HEK293 (cell line): ENCODE results near the gene KLK11.

Source experiments
- CTCF ChIP-seq: fragments of 450-650 bp; formaldehyde crosslinking; IDR thresholded peaks from 2 replicates; pipeline ENCODE4 v1.5.1; 2016; ENCODE audit warnings: missing biosample characterization, missing genetic modification characterization
- KLF16 ChIP-seq: fragments of 450-650 bp; formaldehyde crosslinking; IDR thresholded peaks from 2 replicates; pipeline ENCODE4 v1.5.1; 2017; ENCODE audit warnings: missing biosample characterization, missing genetic modification characterization
- OSR2 ChIP-seq: fragments of 450-650 bp; formaldehyde crosslinking; IDR thresholded peaks from 2 replicates; pipeline ENCODE4 v1.5.1; 2016; ENCODE audit warnings: missing biosample characterization, missing genetic modification characterization
- REPIN1 ChIP-seq: fragments of 450-650 bp; formaldehyde crosslinking; IDR thresholded peaks from 2 replicates; pipeline ENCODE4 v1.5.1; 2017; ENCODE audit warnings: missing biosample characterization, missing genetic modification characterization, low read depth
- TSHZ1 ChIP-seq: fragments of 450-650 bp; formaldehyde crosslinking; IDR thresholded peaks from 2 replicates; pipeline ENCODE4 v1.5.1; 2016; ENCODE audit warnings: missing biosample characterization, missing genetic modification characterization, borderline replicate concordance
- YY1 ChIP-seq: fragments of 450-650 bp; formaldehyde crosslinking; IDR thresholded peaks from 2 replicates; pipeline ENCODE4 v1.5.1; 2018; ENCODE audit warnings: missing biosample characterization, missing genetic modification characterization
- ZBTB20 ChIP-seq: fragments of 450-650 bp; formaldehyde crosslinking; IDR thresholded peaks from 2 replicates; pipeline ENCODE4 v1.5.1; 2016; ENCODE audit warnings: missing biosample characterization, missing genetic modification characterization
- ZNF121 ChIP-seq: fragments of 450-650 bp; formaldehyde crosslinking; IDR thresholded peaks from 2 replicates; pipeline ENCODE4 v1.5.1; 2016; ENCODE audit warnings: missing biosample characterization, missing genetic modification characterization
- ZNF157 ChIP-seq: fragments of 450-650 bp; formaldehyde crosslinking; IDR thresholded peaks from 2 replicates; pipeline ENCODE4 v1.5.1; 2016; ENCODE audit warnings: missing biosample characterization, missing genetic modification characterization
- ZNF19 ChIP-seq: fragments of 450-650 bp; formaldehyde crosslinking; IDR thresholded peaks from 2 replicates; pipeline ENCODE4; 2016; ENCODE audit warnings: missing biosample characterization, missing genetic modification characterization, low read depth
- ZNF24 ChIP-seq: fragments of 450-650 bp; formaldehyde crosslinking; IDR thresholded peaks from 2 replicates; pipeline ENCODE4 v1.5.1; 2016; ENCODE audit warnings: missing biosample characterization, missing genetic modification characterization
- ZNF423 ChIP-seq: fragments of 450-650 bp; formaldehyde crosslinking; IDR thresholded peaks from 2 replicates; pipeline ENCODE4 v1.5.1; 2016; ENCODE audit warnings: missing biosample characterization, missing genetic modification characterization
- ZNF610 ChIP-seq: fragments of 450-650 bp; formaldehyde crosslinking; IDR thresholded peaks from 2 replicates; pipeline ENCODE4 v1.5.1; 2016; ENCODE audit warnings: missing biosample characterization, missing genetic modification characterization, borderline replicate concordance
- ZNF670 ChIP-seq: fragments of 450-650 bp; formaldehyde crosslinking; IDR thresholded peaks from 2 replicates; pipeline ENCODE4 v1.5.1; 2016; ENCODE audit warnings: missing biosample characterization, missing genetic modification characterization, low read depth

- TF ChIP-seq ZNF121 (tag by site-specific recombination) (no peak), ZNF19 (tag by site-specific recombination) (no peak), ZNF670 (tag by site-specific recombination) (no peak), CTCF (no peak), TSHZ1 (tag by site-specific recombination) (no peak), KLF16 (no peak), ZBTB20 (tag by site-specific recombination) (no peak), ZNF423 (tag by site-specific recombination) (no peak), ZNF24 (tag by site-specific recombination) (no peak), YY1 (tag by site-specific recombination) (no peak), ZNF610 (no peak), OSR2 (tag by site-specific recombination) (no peak), REPIN1 (no peak), ZNF157 (tag by site-specific recombination) (no peak)
Measured at GRCh38 chr19:51010066-51010795, 16.2 kb downstream of the KLK11 start.
